GM19463 (cell line): ENCODE data around the gene TXNL4A.
A peak's percentile ranks its signal among the peaks of the same experiment; 100 is the strongest.
"Not testable (repeated sequence)": the region's sequence is repeated elsewhere in the genome, so short reads cannot be mapped to it uniquely, and the experiment has no call there.

ENCODE experiments used
- ATAC-seq: cut with Tn5 transposase; IDR thresholded peaks from one replicate; pipeline ENCODE4 v1.9.1; 2021; ENCODE audit warnings: mild to moderate bottlenecking, moderate library complexity; ENCODE audit not compliant: unreplicated experiment

Gene TXNL4A

GRCh38 chr18:80000877-80001276 lies 12.5 kb upstream of the TXNL4A start:
- ATAC-seq: no peak

GRCh38 chr18:79999701-80000100 lies 11.3 kb upstream of the TXNL4A start:
- ATAC-seq: not testable (repeated sequence)

- ATAC-seq: no peak
Measured at GRCh38 chr18:79991494-79991893, 3.1 kb upstream of the TXNL4A start.

GRCh38 chr18:79989195-79989497 lies 783 bp upstream of the TXNL4A start:
- ATAC-seq: no peak

- ATAC-seq: peak; percentile 57
Measured at GRCh38 chr18:79988071-79988450, 302 bp downstream of the TXNL4A start.

GRCh38 chr18:79987566-79987965 lies 797 bp downstream of the TXNL4A start:
- no peak for ATAC-seq

- no peak for ATAC-seq
Measured at GRCh38 chr18:79986726-79987125, 1.6 kb downstream of the TXNL4A start.

GRCh38 chr18:79985172-79985571 lies 3.2 kb downstream of the TXNL4A start:
- ATAC-seq: no peak

- no peak for ATAC-seq
Measured at GRCh38 chr18:79983793-79984192, 4.6 kb downstream of the TXNL4A start.

GRCh38 chr18:79983253-79983652 lies 5.1 kb downstream of the TXNL4A start:
- no peak for ATAC-seq

- ATAC-seq: no peak
Measured at GRCh38 chr18:79982736-79983135, 5.6 kb downstream of the TXNL4A start.

GRCh38 chr18:79980585-79980984 lies 7.8 kb downstream of the TXNL4A start:
- ATAC-seq: no peak

GRCh38 chr18:79979843-79980242 lies 8.5 kb downstream of the TXNL4A start:
- no peak for ATAC-seq

GRCh38 chr18:79975985-79976680 lies 12.2 kb downstream of the TXNL4A start:
- no peak for ATAC-seq

- no peak for ATAC-seq
Measured at GRCh38 chr18:79975043-79975442, 13.3 kb downstream of the TXNL4A start.

- ATAC-seq: no peak
Measured at GRCh38 chr18:79974025-79974654, 14.2 kb downstream of the TXNL4A start.

- ATAC-seq: no peak
Measured at GRCh38 chr18:79973517-79973916, 14.8 kb downstream of the TXNL4A start.

- ATAC-seq: no peak
Measured at GRCh38 chr18:79972720-79973119, 15.6 kb downstream of the TXNL4A start.

- ATAC-seq: no peak
Measured at GRCh38 chr18:79971986-79972385, 16.4 kb downstream of the TXNL4A start.

- no peak for ATAC-seq
Measured at GRCh38 chr18:79971211-79971952, 17.0 kb downstream of the TXNL4A start.

- ATAC-seq: no peak
Measured at GRCh38 chr18:79970419-79971133, 17.8 kb downstream of the TXNL4A start.
